DND-41 (cell line): ENCODE data around the gene PTPN9.

ENCODE experiments used
- ATAC-seq: fragments of 200-7000 bp; cut with Tn5 transposase; 3 replicates; pipeline ENCODE4 v1.9.1; 2021; ENCODE audit warnings: low read depth; ENCODE audit not compliant: insufficient read depth
- DNase-seq: peaks from one replicate; pipeline ENCODE4 v3.0.0-alpha.2; 2020
- H2AFZ ChIP-seq: 2 replicates; pipeline ENCODE4 v1.6.0; 2012; ENCODE audit warnings: low read depth, low read length
- H3K27ac ChIP-seq: 2 replicates; pipeline ENCODE4 v1.5.1; 2012; ENCODE audit warnings: low read length, inconsistent platforms
- H3K27me3 ChIP-seq: fragments of 200-600 bp; sonication (generic); 2 replicates; pipeline ENCODE4 v1.6.0; 2012; ENCODE audit warnings: low read length, mild to moderate bottlenecking, inconsistent platforms; ENCODE audit not compliant: insufficient read depth, poor library complexity
- H3K36me3 ChIP-seq: 2 replicates; pipeline ENCODE4 v1.5.1; 2012; ENCODE audit warnings: low read length, inconsistent platforms; ENCODE audit not compliant: insufficient read depth
- H3K4me1 ChIP-seq: 2 replicates; pipeline ENCODE4 v1.5.1; 2012; ENCODE audit warnings: mild to moderate bottlenecking, low read length; ENCODE audit not compliant: insufficient read depth
- H3K4me2 ChIP-seq: 2 replicates; pipeline ENCODE4 v1.6.0; 2012; ENCODE audit warnings: mild to moderate bottlenecking, moderate library complexity, low read length, inconsistent platforms; ENCODE audit not compliant: insufficient read depth
- H3K4me3 ChIP-seq, 2 experiments: fragments of 200-600 bp in 1 of 2; shearing (Covaris generic) in 1 of 2; 2 replicates each; pipeline ENCODE4 v1.5.1; 2012 to 2016; ENCODE audit warnings: inconsistent platforms in 2 of 2, low read length in 2 of 2, mild to moderate bottlenecking in 2 of 2, low read depth in 1 of 2, moderate library complexity in 1 of 2
- H3K79me2 ChIP-seq: 2 replicates; pipeline ENCODE4 v1.6.0; 2012; ENCODE audit warnings: low read length, inconsistent platforms; ENCODE audit not compliant: insufficient read depth
- H3K9ac ChIP-seq: 2 replicates; pipeline ENCODE4 v1.6.0; 2012; ENCODE audit warnings: low read depth, mild to moderate bottlenecking, inconsistent platforms, low read length, moderate library complexity
- H3K9me3 ChIP-seq: 2 replicates; pipeline ENCODE4 v1.5.1; 2012; ENCODE audit warnings: low read length, moderate library complexity, mild to moderate bottlenecking, inconsistent platforms; ENCODE audit not compliant: insufficient read depth, severe bottlenecking
- H4K20me1 ChIP-seq: 2 replicates; pipeline ENCODE4 v1.6.0; 2012; ENCODE audit warnings: low read length; ENCODE audit not compliant: insufficient read depth
- CTCF ChIP-seq: IDR thresholded peaks from 2 replicates; pipeline ENCODE4 v1.5.1; 2012; ENCODE audit warnings: borderline replicate concordance, low read length, moderate library complexity, mild to moderate bottlenecking; ENCODE audit not compliant: poor library complexity, severe bottlenecking; ENCODE audit errors: extremely low read depth
- EZH2 ChIP-seq: IDR thresholded peaks from 3 replicates; pipeline ENCODE4 v1.6.1; 2012; ENCODE audit warnings: borderline replicate concordance, low read depth, mild to moderate bottlenecking, moderate library complexity, low read length, inconsistent platforms; ENCODE audit not compliant: severe bottlenecking

Gene PTPN9

GRCh38 chr15:75508840-75509532 is 70.1 kb downstream of the PTPN9 start:
- H3K9ac ChIP-seq = no peak overlapping the region
- no peaks in the 10 kb centered on the region for H3K79me2 ChIP-seq
- H3K27me3 ChIP-seq = no peaks in the 10 kb centered on the region
- H3K4me1 ChIP-seq = no peaks in the 10 kb centered on the region
- no peak overlapping the region for H3K27ac ChIP-seq
- ATAC-seq = peak; percentile 49; the same call in 1 of the 3 replicates
- no peaks in the 10 kb centered on the region for H3K9me3 ChIP-seq
- H2AFZ ChIP-seq = no peak overlapping the region
- H3K4me2 ChIP-seq = no peak overlapping the region
- H3K36me3 ChIP-seq = peaks cover 43% of the 10 kb centered on the region
- no peak overlapping the region for H3K4me3 ChIP-seq
- TF ChIP-seq CTCF (peak; percentile 56), EZH2 (no peak)
- H4K20me1 ChIP-seq = no peaks in the 10 kb centered on the region
- no peak for DNase-seq

GRCh38 chr15:75502360-75502759 is 76.8 kb downstream of the PTPN9 start:
- Histone ChIP-seq H3K79me2 (no peaks in the 10 kb centered on the region), H3K4me3 (no peak overlapping the region), H4K20me1 (no peaks in the 10 kb centered on the region), H3K4me1 (no peaks in the 10 kb centered on the region), H2AFZ (no peak overlapping the region), H3K9ac (no peak overlapping the region), H3K27me3 (no peaks in the 10 kb centered on the region), H3K36me3 (peaks cover 31% of the 10 kb centered on the region), H3K27ac (no peak overlapping the region), H3K4me2 (no peak overlapping the region), H3K9me3 (no peaks in the 10 kb centered on the region)
- no peak for TF ChIP-seq EZH2
- no peak for TF ChIP-seq CTCF
- DNase-seq (no peak), ATAC-seq (no peak)

- no peak for ATAC-seq
- H3K4me2 ChIP-seq = no peak overlapping the region
- no peak overlapping the region for H3K27ac ChIP-seq
- no peak overlapping the region for H3K9ac ChIP-seq
- H3K79me2 ChIP-seq = no peaks in the 10 kb centered on the region
- DNase-seq = no peak
- H3K9me3 ChIP-seq = no peaks in the 10 kb centered on the region
- no peak overlapping the region for H3K4me3 ChIP-seq
- no peaks in the 10 kb centered on the region for H3K4me1 ChIP-seq
- H3K27me3 ChIP-seq = no peaks in the 10 kb centered on the region
- no peak overlapping the region for H2AFZ ChIP-seq
- peaks cover 32% of the 10 kb centered on the region for H3K36me3 ChIP-seq
- no peaks in the 10 kb centered on the region for H4K20me1 ChIP-seq
- TF ChIP-seq CTCF = no peak
Measured at GRCh38 chr15:75493732-75494131, 85.4 kb downstream of the PTPN9 start.
